Measurements from ENCODE around the gene ACBD4. TPM values are rescaled to one million over a fixed set of nuclear protein-coding genes. Genes with fewer than 3 reads are reported as not detected.

The ACBD4 gene
- total RNA-seq, 2 donors from 2014 or later = 13.0 to 16.6 TPM

DNA sequence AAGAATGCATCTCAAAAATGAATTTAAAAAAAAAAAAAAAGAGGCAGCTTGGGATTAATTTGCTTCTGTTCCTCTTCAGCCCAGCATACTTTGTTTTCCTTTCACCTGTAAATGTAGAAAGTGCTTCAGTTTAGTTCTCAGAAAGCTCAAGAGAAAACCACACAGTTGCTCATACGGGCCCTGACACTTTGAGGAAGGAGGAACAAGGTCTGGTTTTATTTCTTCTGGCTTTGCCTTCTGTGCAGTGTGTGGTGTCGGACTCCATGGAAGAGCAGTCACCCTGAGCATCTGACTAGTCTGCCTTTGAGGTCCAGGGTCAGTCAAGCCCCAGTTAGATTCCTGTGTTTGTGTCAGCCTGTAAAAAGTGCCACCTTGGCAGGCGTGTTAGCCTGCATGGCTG, 46.7 kb upstream of the ACBD4 start:
- Histone ChIP-seq H3K27ac (no peak overlapping the region), H3K4me3 (no peak overlapping the region), H3K9ac (ENCODE audit: low read depth in 2 of 2, low read length in 2 of 2) (no peak overlapping the region), H3K9me3 (no peaks in the 10 kb centered on the region), H3K36me3 (no peaks in the 10 kb centered on the region), H3K4me1 (no peaks in the 10 kb centered on the region), H3K27me3 (no peaks in the 10 kb centered on the region)
- intact Hi-C loops (cut with DNase I) = no loop called here
- TF ChIP-seq, protein P1, sequence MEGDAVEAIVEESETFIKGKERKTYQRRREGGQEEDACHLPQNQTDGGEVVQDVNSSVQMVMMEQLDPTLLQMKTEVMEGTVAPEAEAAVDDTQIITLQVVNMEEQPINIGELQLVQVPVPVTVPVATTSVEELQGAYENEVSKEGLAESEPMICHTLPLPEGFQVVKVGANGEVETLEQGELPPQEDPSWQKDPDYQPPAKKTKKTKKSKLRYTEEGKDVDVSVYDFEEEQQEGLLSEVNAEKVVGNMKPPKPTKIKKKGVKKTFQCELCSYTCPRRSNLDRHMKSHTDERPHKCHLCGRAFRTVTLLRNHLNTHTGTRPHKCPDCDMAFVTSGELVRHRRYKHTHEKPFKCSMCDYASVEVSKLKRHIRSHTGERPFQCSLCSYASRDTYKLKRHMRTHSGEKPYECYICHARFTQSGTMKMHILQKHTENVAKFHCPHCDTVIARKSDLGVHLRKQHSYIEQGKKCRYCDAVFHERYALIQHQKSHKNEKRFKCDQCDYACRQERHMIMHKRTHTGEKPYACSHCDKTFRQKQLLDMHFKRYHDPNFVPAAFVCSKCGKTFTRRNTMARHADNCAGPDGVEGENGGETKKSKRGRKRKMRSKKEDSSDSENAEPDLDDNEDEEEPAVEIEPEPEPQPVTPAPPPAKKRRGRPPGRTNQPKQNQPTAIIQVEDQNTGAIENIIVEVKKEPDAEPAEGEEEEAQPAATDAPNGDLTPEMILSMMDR (IDR thresholded peaks at IDR 0.05) = no peak
- DNase-seq = no peak

DNA sequence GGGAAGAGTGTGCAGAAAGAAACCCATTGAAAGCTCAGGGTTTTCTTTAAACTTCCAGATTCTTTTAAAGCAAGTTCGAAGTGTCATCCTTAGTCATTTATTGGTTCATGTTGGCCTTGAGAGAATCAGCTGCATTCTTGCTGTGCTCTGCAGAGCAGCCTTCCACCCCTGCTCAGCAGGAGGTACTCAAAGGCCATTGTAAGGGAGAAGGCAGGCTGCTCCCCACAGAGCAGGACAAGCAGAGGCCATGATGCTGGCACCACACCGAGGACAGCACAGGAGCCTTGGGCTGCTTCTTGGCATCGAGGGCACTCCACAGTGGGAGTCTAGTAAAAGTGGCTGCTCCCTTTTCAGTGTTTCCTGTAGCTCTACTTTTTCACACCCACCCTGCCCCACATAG, 44.8 kb upstream of the ACBD4 start:
- Histone ChIP-seq H3K27ac (no peak overlapping the region), H3K9ac (ENCODE audit: low read depth in 2 of 2, low read length in 2 of 2) (no peak overlapping the region), H3K36me3 (no peaks in the 10 kb centered on the region), H3K9me3 (no peaks in the 10 kb centered on the region), H3K4me3 (no peak overlapping the region), H3K27me3 (no peaks in the 10 kb centered on the region), H3K4me1 (no peaks in the 10 kb centered on the region)
- intact Hi-C loops (cut with DNase I) = no loop called here
- DNase-seq = no peak
- TF ChIP-seq, protein P1 (IDR thresholded peaks at IDR 0.05) = no peak

DNA sequence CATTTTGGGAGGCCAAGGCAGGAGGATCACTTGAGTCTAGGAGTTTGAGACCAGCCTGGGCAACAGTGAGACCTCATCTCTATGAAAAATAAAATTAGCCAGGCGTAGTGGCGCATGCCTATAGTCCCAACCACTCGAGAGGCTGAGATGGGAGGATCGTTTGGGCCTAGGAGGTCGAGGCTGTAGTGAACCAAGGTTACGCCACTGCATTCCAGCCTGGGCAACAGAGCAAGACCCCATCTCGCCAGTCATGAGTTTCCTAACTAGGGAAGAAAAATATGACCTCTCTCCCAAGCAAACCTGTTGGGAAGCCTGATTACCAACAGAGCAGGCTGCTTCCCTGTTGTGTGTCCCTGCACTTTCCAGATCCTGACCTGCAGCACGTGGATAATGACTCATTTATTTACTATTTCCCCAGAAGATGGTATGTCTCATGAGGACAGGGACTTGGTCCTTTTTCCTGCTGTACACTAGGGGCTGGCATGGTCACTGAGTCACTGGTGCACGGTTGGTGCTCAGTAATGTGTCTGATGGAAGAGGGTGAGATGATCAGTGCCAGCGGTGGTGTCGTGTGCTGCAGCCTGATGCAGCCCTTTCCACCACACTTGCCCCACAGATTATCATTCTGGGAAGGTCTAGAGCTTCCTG, 43.6 kb upstream of the ACBD4 start:
- peak overlapping the region; percentile 19 for H3K27ac ChIP-seq
- no peak for DNase-seq
- no peaks in the 10 kb centered on the region for H3K4me1 ChIP-seq
- no peak overlapping the region for H3K9ac ChIP-seq (ENCODE audit: low read depth in 2 of 2, low read length in 2 of 2)
- H3K36me3 ChIP-seq = no peaks in the 10 kb centered on the region
- intact Hi-C loops (cut with DNase I) = no loop called here
- H3K4me3 ChIP-seq = no peak overlapping the region
- no peaks in the 10 kb centered on the region for H3K27me3 ChIP-seq
- no peaks in the 10 kb centered on the region for H3K9me3 ChIP-seq
- TF ChIP-seq, protein P1 (IDR thresholded peaks at IDR 0.05) = no peak

DNA sequence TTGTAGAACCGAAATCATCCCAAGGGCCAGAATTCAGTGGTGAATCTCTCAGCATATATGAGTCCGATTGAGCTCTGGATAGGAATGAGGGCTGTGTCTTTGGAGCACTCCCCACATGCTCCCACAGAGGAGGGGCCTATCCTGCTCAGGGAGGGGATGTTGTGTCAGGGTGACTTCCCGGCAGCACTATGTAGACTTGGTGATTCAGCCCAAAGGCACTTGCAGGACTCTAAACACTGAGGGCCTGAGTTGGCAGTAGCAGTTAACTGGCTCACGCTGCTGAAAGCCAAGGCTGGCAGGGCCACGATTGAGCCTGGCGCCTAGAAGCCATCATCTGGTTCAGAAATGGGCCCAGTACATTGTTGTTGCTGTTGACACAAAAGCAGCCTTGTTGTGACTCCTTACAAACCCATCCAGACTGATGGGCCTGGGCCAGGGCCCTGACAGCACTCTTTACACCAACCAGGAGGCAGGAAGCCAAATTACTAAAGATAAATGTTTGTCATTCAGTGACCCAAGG, 42.5 kb upstream of the ACBD4 start:
- intact Hi-C loops (cut with DNase I) = no loop called here
- H3K9me3 ChIP-seq = no peaks in the 10 kb centered on the region
- H3K4me3 ChIP-seq = no peak overlapping the region

DNA sequence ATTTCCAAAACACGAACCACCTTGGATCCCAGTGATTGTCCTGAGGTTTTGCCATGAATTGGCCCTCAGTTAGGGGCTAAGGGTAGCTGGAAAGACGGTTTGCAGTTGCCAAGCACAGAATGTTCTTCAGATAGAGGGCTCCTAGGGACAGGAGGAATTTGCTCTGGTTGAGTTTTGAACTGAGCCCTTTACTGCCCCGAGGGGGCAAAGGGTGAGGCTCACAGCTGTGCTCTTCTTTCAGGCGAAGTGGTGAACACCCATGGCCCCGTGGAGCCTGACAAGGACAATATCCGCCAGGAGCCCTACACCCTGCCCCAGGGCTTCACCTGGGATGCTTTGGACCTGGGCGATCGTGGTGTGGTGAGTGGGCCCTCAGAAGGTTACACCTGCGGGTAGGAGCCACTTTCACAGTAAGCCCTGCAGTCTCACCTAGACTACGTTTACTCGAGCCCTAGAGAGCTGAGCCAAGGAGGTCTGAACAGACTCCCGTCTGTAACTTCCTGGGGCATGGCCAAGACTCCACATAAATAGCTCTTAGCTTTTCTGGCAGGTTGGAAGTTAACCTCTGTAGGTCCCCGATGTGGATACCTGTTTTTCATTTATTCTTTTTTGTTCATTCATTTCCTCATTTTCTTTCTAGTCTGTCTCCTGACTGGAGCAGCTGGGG, 41.9 kb upstream of the ACBD4 start:
- intact Hi-C loops (cut with DNase I) = no loop called here
- no peaks in the 10 kb centered on the region for H3K9me3 ChIP-seq
- no peaks in the 10 kb centered on the region for H3K27me3 ChIP-seq
- H3K4me3 ChIP-seq = no peak overlapping the region
- no peaks in the 10 kb centered on the region for H3K36me3 ChIP-seq
- peak overlapping the region in 1 of 2 donors; percentile 17 for H3K9ac ChIP-seq (ENCODE audit: low read depth in 2 of 2, low read length in 2 of 2)
- H3K27ac ChIP-seq = peak overlapping the region; percentile 70
- H3K4me1 ChIP-seq = no peaks in the 10 kb centered on the region
- DNase-seq = no peak
- TF ChIP-seq, protein P1 (IDR thresholded peaks at IDR 0.05) = no peak

More for the DNA sequence above, 42.5 kb upstream of the ACBD4 start:
- Histone ChIP-seq H3K9ac (ENCODE audit: low read depth in 2 of 2, low read length in 2 of 2) (peak overlapping the region in 1 of 2 donors; percentile 17), H3K4me1 (no peaks in the 10 kb centered on the region), H3K27ac (peak overlapping the region; percentile 70), H3K27me3 (no peaks in the 10 kb centered on the region), H3K36me3 (no peaks in the 10 kb centered on the region)
- TF ChIP-seq, protein P1 (IDR thresholded peaks at IDR 0.05) = no peak
- DNase-seq = peak; percentile 47
